ENCODE data around the gene ADK.
"Not testable (repeated sequence)": the region's sequence is repeated elsewhere in the genome, so short reads cannot be mapped to it uniquely, and the experiment has no call there.

Gene ADK

GRCh38 chr10:74187237-74187636 lies 36.2 kb downstream of the ADK start:
- DNase-seq, result no peak

- not testable (repeated sequence) for DNase-seq
These were observed 37.6 kb downstream of the ADK start for GRCh38 chr10:74188617-74189016.

GRCh38 chr10:74189999-74190421 lies 39.0 kb downstream of the ADK start:
- no peak for DNase-seq

GRCh38 chr10:74190494-74190893 lies 39.5 kb downstream of the ADK start:
- DNase-seq, result no peak

GRCh38 chr10:74194545-74194944 lies 43.5 kb downstream of the ADK start:
- no peak for DNase-seq

GRCh38 chr10:74194999-74195398 lies 44.0 kb downstream of the ADK start:
- no peak for DNase-seq

- DNase-seq, result no peak
These were observed 48.3 kb downstream of the ADK start for GRCh38 chr10:74199315-74199714.

GRCh38 chr10:74202356-74202755 lies 51.3 kb downstream of the ADK start:
- DNase-seq, result no peak

- no peak for DNase-seq
These were observed 55.7 kb downstream of the ADK start for GRCh38 chr10:74206746-74207145.

- DNase-seq, result no peak
These were observed 56.9 kb downstream of the ADK start for GRCh38 chr10:74207691-74208480.

GRCh38 chr10:74208997-74209396 lies 58.0 kb downstream of the ADK start:
- no peak for DNase-seq

- no peak for DNase-seq
These were observed 62.0 kb downstream of the ADK start for GRCh38 chr10:74213019-74213418.

GRCh38 chr10:74213571-74214162 lies 62.6 kb downstream of the ADK start:
- no peak for DNase-seq

GRCh38 chr10:74217110-74217509 lies 66.1 kb downstream of the ADK start:
- DNase-seq, result not testable (repeated sequence)

- not testable (repeated sequence) for DNase-seq
These were observed 71.4 kb downstream of the ADK start for GRCh38 chr10:74222467-74222866.

GRCh38 chr10:74223755-74224529 lies 72.9 kb downstream of the ADK start:
- DNase-seq, result no peak

- DNase-seq, result no peak
These were observed 76.8 kb downstream of the ADK start for GRCh38 chr10:74227697-74228424.

GRCh38 chr10:74231375-74231774 lies 80.4 kb downstream of the ADK start:
- no peak for DNase-seq

GRCh38 chr10:74233281-74233680 lies 82.3 kb downstream of the ADK start:
- DNase-seq, result no peak

GRCh38 chr10:74234569-74234968 lies 83.5 kb downstream of the ADK start:
- DNase-seq, result no peak

- no peak for DNase-seq
These were observed 87.0 kb downstream of the ADK start for GRCh38 chr10:74238031-74238431.

- DNase-seq, result no peak
These were observed 87.5 kb downstream of the ADK start for GRCh38 chr10:74238516-74238915.

GRCh38 chr10:74243067-74243466 lies 92.0 kb downstream of the ADK start:
- no peak for DNase-seq

All from C1 segment of cervical spinal cord (tissue), 14 donors.